Natural killer cell (primary cell): ENCODE results near the gene PTPRU. TPM values are rescaled to one million over a fixed set of nuclear protein-coding genes. Genes with fewer than 3 reads are reported as not detected.

Source experiments
- ATAC-seq, 3 donors: fragments of 150-1000 bp in 2 of 3; fragments of 200-7000 bp in 1 of 3; cut with Tn5 transposase; 1 replicate in 1 of 3; 2 replicates in 2 of 3; pipeline ENCODE4 v1.10.0; 2021; ENCODE audit warnings: mild to moderate bottlenecking in 2 of 3, moderate library complexity in 2 of 3
- DNase-seq, 2 donors: peaks; one replicate each; pipeline versions ENCODE4 v3.0.0 to v3.0.0-alpha.2; 2013 to 2021; ENCODE audit warnings: mixed read lengths in 1 of 2
- H3K27ac ChIP-seq: one replicate; pipeline ENCODE4 v1.5.1; 2013; ENCODE audit warnings: mild to moderate bottlenecking, low read length
- H3K27me3 ChIP-seq: one replicate; pipeline ENCODE4 v1.6.1; 2013; ENCODE audit warnings: low read length; ENCODE audit not compliant: control insufficient read depth, insufficient read depth
- H3K36me3 ChIP-seq: one replicate; pipeline ENCODE4 v1.6.1; 2013; ENCODE audit warnings: low read length; ENCODE audit not compliant: control insufficient read depth, insufficient read depth
- H3K4me1 ChIP-seq: one replicate; pipeline ENCODE4 v1.6.1; 2013; ENCODE audit warnings: low read length; ENCODE audit not compliant: control insufficient read depth, insufficient read depth
- H3K4me3 ChIP-seq: one replicate; pipeline ENCODE4 v1.5.1; 2013; ENCODE audit warnings: low read length
- H3K9me3 ChIP-seq: one replicate; pipeline ENCODE4 v1.6.1; 2013; ENCODE audit warnings: low read length; ENCODE audit not compliant: control insufficient read depth, insufficient read depth
- H3K27ac Mint-ChIP-seq, 2 donors: one replicate each; pipeline ENCODE4 v1.8.0; 2022; ENCODE audit warnings: mild to moderate bottlenecking in 2 of 2, mixed read lengths in 2 of 2, moderate library complexity in 1 of 2
- H3K27me3 Mint-ChIP-seq, 2 donors: one replicate each; pipeline ENCODE4 v1.8.0; 2022; ENCODE audit warnings: low read depth in 2 of 2, mixed read lengths in 2 of 2
- H3K36me3 Mint-ChIP-seq: one replicate; pipeline ENCODE4 v1.8.0; 2022; ENCODE audit warnings: mixed read lengths
- H3K4me1 Mint-ChIP-seq, 2 donors: one replicate each; pipeline ENCODE4 v1.8.0; 2022; ENCODE audit warnings: mixed read lengths in 2 of 2
- H3K4me3 Mint-ChIP-seq: one replicate; pipeline ENCODE4 v1.8.0; 2022; ENCODE audit warnings: mild to moderate bottlenecking, moderate library complexity, mixed read lengths
- H3K9me3 Mint-ChIP-seq, 2 donors: one replicate each; pipeline ENCODE4 v1.8.0; 2022; ENCODE audit warnings: mixed read lengths in 2 of 2
- CTCF ChIP-seq: fragments of 200-600 bp; IDR thresholded peaks from one replicate; pipeline ENCODE4 v1.8.0; 2022; ENCODE audit warnings: antibody characterized with exemption
- WGBS: methylation state at CpG from one replicate; pipeline ENCODE4 v1.1.7; 2013; ENCODE audit warnings: missing lambda C conversion rate; ENCODE audit not compliant: insufficient coverage; 5-methylcytosine and 5-hydroxymethylcytosine counted together
- intact Hi-C: fragments of 100-400 bp; cut with micrococcal nuclease; formaldehyde crosslinking; loops from one replicate; pipeline ENCODE4 v1.14.2; 2022
- total RNA-seq, 4 donors: library from RNA; stranded (reverse); fragments of 120-200 nt in 1 of 4; gene quantifications; one replicate each; pipeline versions ENCODE4 v1.2.3 to v1.2.4, GENCODE V29; 2013 to 2022

Gene PTPRU
- total RNA-seq, 3 donors from 2014 or later (not counting 1 experiment from before 2014, with no cell fraction given), result 0.54 to 1.6 (median 0.79) TPM

- Histone ChIP-seq H3K4me1 (no peaks in the 10 kb centered on the region), H3K36me3 (peaks cover 12% of the 10 kb centered on the region), H3K27ac (no peak overlapping the region), H3K27me3 (no peaks in the 10 kb centered on the region), H3K4me3 (no peak overlapping the region), H3K9me3 (no peaks in the 10 kb centered on the region)
- peak; percentile 61 to 69 (median 64) for ATAC-seq
- no peaks in the 10 kb centered on the region for H3K27me3 Mint-ChIP-seq
- H3K4me1 Mint-ChIP-seq, result peaks cover 0 to under 1% of the 10 kb centered on the region in 2 donors
- intact Hi-C loops, result no loop called here
- H3K4me3 Mint-ChIP-seq, result no peak overlapping the region
- no peaks in the 10 kb centered on the region for H3K36me3 Mint-ChIP-seq
- H3K27ac Mint-ChIP-seq, result no peak overlapping the region
- TF ChIP-seq CTCF, result no peak
- H3K9me3 Mint-ChIP-seq, result no peaks in the 10 kb centered on the region
- WGBS, result 98% methylated on average over 2 of the region's 2 CpGs
- DNase-seq, result peak in 1 of 2 donors; percentile 63
Measured at GRCh38 chr1:29197590-29197924, 38.8 kb upstream of the PTPRU start.

GRCh38 chr1:29197993-29198392 is 38.3 kb upstream of the PTPRU start:
- DNase-seq (no peak), ATAC-seq (no peak)
- TF ChIP-seq CTCF, result no peak
- Histone ChIP-seq H3K27ac (no peak overlapping the region), H3K4me1 (no peaks in the 10 kb centered on the region), H3K36me3 (peaks cover 12% of the 10 kb centered on the region), H3K9me3 (no peaks in the 10 kb centered on the region), H3K4me3 (no peak overlapping the region), H3K27me3 (no peaks in the 10 kb centered on the region)
- Mint-ChIP-seq H3K27ac (no peak overlapping the region), H3K27me3 (no peaks in the 10 kb centered on the region), H3K4me3 (no peak overlapping the region), H3K9me3 (no peaks in the 10 kb centered on the region), H3K36me3 (no peaks in the 10 kb centered on the region), H3K4me1 (peaks cover 0 to 4% of the 10 kb centered on the region in 2 donors)
- intact Hi-C loops, result no loop called here
- 95% methylated on average over 12 of the region's 12 CpGs for WGBS

- H3K9me3 ChIP-seq, result no peaks in the 10 kb centered on the region
- Mint-ChIP-seq H3K36me3 (no peaks in the 10 kb centered on the region), H3K27me3 (no peaks in the 10 kb centered on the region), H3K4me1 (peaks cover 0 to 4% of the 10 kb centered on the region in 2 donors), H3K9me3 (no peaks in the 10 kb centered on the region), H3K4me3 (no peak overlapping the region), H3K27ac (no peak overlapping the region)
- DNase-seq, result no peak
- no peak overlapping the region for H3K27ac ChIP-seq
- TF ChIP-seq CTCF, result no peak
- H3K4me3 ChIP-seq, result no peak overlapping the region
- peaks cover 19% of the 10 kb centered on the region for H3K36me3 ChIP-seq
- intact Hi-C loops, result no loop called here
- H3K4me1 ChIP-seq, result no peaks in the 10 kb centered on the region
- no peaks in the 10 kb centered on the region for H3K27me3 ChIP-seq
- WGBS, result 96% methylated on average over 5 of the region's 5 CpGs
- ATAC-seq, result no peak
Measured at GRCh38 chr1:29200906-29201594, 35.3 kb upstream of the PTPRU start.

GRCh38 chr1:29201595-29202051 is 34.7 kb upstream of the PTPRU start:
- no peaks in the 10 kb centered on the region for H3K9me3 ChIP-seq
- no peak for ATAC-seq
- H3K36me3 Mint-ChIP-seq, result no peaks in the 10 kb centered on the region
- no peak for TF ChIP-seq CTCF
- no peaks in the 10 kb centered on the region for H3K4me1 ChIP-seq
- peaks cover 0 to 4% of the 10 kb centered on the region in 2 donors for H3K4me1 Mint-ChIP-seq
- no peak overlapping the region for H3K27ac ChIP-seq
- H3K27ac Mint-ChIP-seq, result no peak overlapping the region
- H3K4me3 Mint-ChIP-seq, result no peak overlapping the region
- 66% methylated on average over 6 of the region's 6 CpGs for WGBS
- peaks cover 19% of the 10 kb centered on the region for H3K36me3 ChIP-seq
- H3K4me3 ChIP-seq, result no peak overlapping the region
- intact Hi-C loops, result loop anchor here (2.0 kb wide), 3 partner anchors 21 to 167 kb away; partner anchors contain the start of gene SRSF4
- H3K27me3 ChIP-seq, result no peaks in the 10 kb centered on the region
- H3K9me3 Mint-ChIP-seq, result no peaks in the 10 kb centered on the region
- no peaks in the 10 kb centered on the region for H3K27me3 Mint-ChIP-seq
- no peak for DNase-seq
